ENCODE results near the gene CCIN. TPM values are rescaled to one million over a fixed set of nuclear protein-coding genes. Genes with fewer than 3 reads are reported as not detected.

The CCIN gene
- total RNA-seq, 1 experiment from 2014 or later, result 0.13 TPM

GRCh38 chr9:36165826-36166167 lies 3.4 kb upstream of the CCIN start:
- DNase-seq (ENCODE audit: low read depth, low spot score), result no peak
- intact Hi-C loops (cut with micrococcal nuclease; ENCODE audit: unreplicated experiment), result loop anchor here (1.0 kb wide), 1 partner anchor 62 kb away; no protein-coding TSS in a partner anchor
- CTCF ChIA-PET, result interaction anchor here (1.2 to 4.8 kb wide), 8 partner anchors 17 to 163 kb away, joined by 4 to 37 read pairs (median 10); partner anchors contain the start of gene CLTA
- Histone ChIP-seq H3K4me1 (ENCODE audit: control insufficient read depth, insufficient read depth, low read length) (peaks cover 11% of the 10 kb centered on the region; the same call in 1 of the 2 replicates), H3K36me3 (ENCODE audit: control insufficient read depth, insufficient read depth, low read length) (no peaks in the 10 kb centered on the region), H3K4me3 (ENCODE audit: low read depth in 2 of 2, low read length in 2 of 2) (peak overlapping the region in 1 of 2 experiments; percentile 55; a peak in 3 of 4 replicates), H3K27me3 (ENCODE audit: control insufficient read depth, insufficient read depth, low read length) (no peaks in the 10 kb centered on the region), H3K9me3 (ENCODE audit: control insufficient read depth, insufficient read depth, low read depth, low read length) (no peaks in the 10 kb centered on the region), H3K27ac (ENCODE audit: low read length) (no peak overlapping the region)
- TF ChIP-seq POLR2AphosphoS5 (IDR thresholded peaks at IDR 0.05; ENCODE audit: low read depth, low read length) (no peak), TCF7L2 (IDR thresholded peaks at IDR 0.05; ENCODE audit: low read depth, low read length) (no peak)
- POLR2A ChIA-PET, result interaction anchor here (0.6 kb wide), 1 partner anchor 231 kb away, joined by 3 read pairs; no protein-coding TSS in a partner anchor
- BruUV-seq (replicated peaks), result no TSS peak
- peak; percentile 19; the same call in 1 of the 2 replicates for ATAC-seq
- in situ Hi-C loops (cut with HindIII; ENCODE audit: low pct_unique_long_range_greater_than_20kb, low sequenced_read_pairs), result no loop called here

GRCh38 chr9:36166168-36166927 lies 2.8 kb upstream of the CCIN start:
- intact Hi-C loops (cut with micrococcal nuclease; ENCODE audit: unreplicated experiment) (loop anchor here (1.0 kb wide), 1 partner anchor 63 kb away; no protein-coding TSS in a partner anchor), in situ Hi-C loops (cut with HindIII; ENCODE audit: low pct_unique_long_range_greater_than_20kb, low sequenced_read_pairs) (no loop called here)
- Histone ChIP-seq H3K9me3 (ENCODE audit: control insufficient read depth, insufficient read depth, low read depth, low read length) (no peaks in the 10 kb centered on the region), H3K27ac (ENCODE audit: low read length) (no peak overlapping the region), H3K4me1 (ENCODE audit: control insufficient read depth, insufficient read depth, low read length) (peaks cover 11% of the 10 kb centered on the region; the same call in 1 of the 2 replicates), H3K36me3 (ENCODE audit: control insufficient read depth, insufficient read depth, low read length) (no peaks in the 10 kb centered on the region), H3K4me3 (ENCODE audit: low read depth in 2 of 2, low read length in 2 of 2) (peak overlapping the region; percentile 44 to 55), H3K27me3 (ENCODE audit: control insufficient read depth, insufficient read depth, low read length) (no peaks in the 10 kb centered on the region)
- ATAC-seq, result peak; percentile 97
- TF ChIP-seq SIN3A (IDR thresholded peaks at IDR 0.05; ENCODE audit: borderline replicate concordance, insufficient read depth, low read depth, low read length), result peak; percentile 60; the same call in 1 of the 2 replicates
- TF ChIP-seq POLR2AphosphoS5 (IDR thresholded peaks at IDR 0.05; ENCODE audit: low read depth, low read length), result no peak
- ChIA-PET POLR2A (interaction anchor here (0.6 kb wide), 3 partner anchors 24 to 231 kb away, joined by 3 to 6 read pairs (median 3); no protein-coding TSS in a partner anchor), CTCF (interaction anchor here (0.6 to 4.8 kb wide), 13 partner anchors 18 to 603 kb away, joined by 3 to 37 read pairs (median 5); partner anchors contain the start of genes CLTA and GLIPR2)
- peak; percentile 56 for DNase-seq (ENCODE audit: low read depth, low spot score)
- BruUV-seq (replicated peaks), result no TSS peak

- TF ChIP-seq, protein P1, sequence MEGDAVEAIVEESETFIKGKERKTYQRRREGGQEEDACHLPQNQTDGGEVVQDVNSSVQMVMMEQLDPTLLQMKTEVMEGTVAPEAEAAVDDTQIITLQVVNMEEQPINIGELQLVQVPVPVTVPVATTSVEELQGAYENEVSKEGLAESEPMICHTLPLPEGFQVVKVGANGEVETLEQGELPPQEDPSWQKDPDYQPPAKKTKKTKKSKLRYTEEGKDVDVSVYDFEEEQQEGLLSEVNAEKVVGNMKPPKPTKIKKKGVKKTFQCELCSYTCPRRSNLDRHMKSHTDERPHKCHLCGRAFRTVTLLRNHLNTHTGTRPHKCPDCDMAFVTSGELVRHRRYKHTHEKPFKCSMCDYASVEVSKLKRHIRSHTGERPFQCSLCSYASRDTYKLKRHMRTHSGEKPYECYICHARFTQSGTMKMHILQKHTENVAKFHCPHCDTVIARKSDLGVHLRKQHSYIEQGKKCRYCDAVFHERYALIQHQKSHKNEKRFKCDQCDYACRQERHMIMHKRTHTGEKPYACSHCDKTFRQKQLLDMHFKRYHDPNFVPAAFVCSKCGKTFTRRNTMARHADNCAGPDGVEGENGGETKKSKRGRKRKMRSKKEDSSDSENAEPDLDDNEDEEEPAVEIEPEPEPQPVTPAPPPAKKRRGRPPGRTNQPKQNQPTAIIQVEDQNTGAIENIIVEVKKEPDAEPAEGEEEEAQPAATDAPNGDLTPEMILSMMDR (IDR thresholded peaks at IDR 0.05), result no peak
- TF ChIP-seq TCF7L2 (IDR thresholded peaks at IDR 0.05; ENCODE audit: low read depth, low read length) (no peak), REST (IDR thresholded peaks at IDR 0.05; ENCODE audit: insufficient read depth in 1 of 2, low read depth in 2 of 2, low read length in 1 of 2) (no peak), SIN3A (IDR thresholded peaks at IDR 0.05; ENCODE audit: borderline replicate concordance, insufficient read depth, low read depth, low read length) (no peak), POLR2AphosphoS5 (IDR thresholded peaks at IDR 0.05; ENCODE audit: low read depth, low read length) (no peak)
- POLR2A ChIA-PET, result no interaction called here
- in situ Hi-C loops (cut with HindIII; ENCODE audit: low pct_unique_long_range_greater_than_20kb, low sequenced_read_pairs) (no loop called here), intact Hi-C loops (cut with micrococcal nuclease; ENCODE audit: unreplicated experiment) (no loop called here)
- ATAC-seq (no peak), DNase-seq (ENCODE audit: low read depth, low spot score) (no peak)
- no TSS peak for BruUV-seq (replicated peaks)
- CTCF ChIA-PET, result interaction anchor here (0.8 kb wide), 1 partner anchor 67 kb away, joined by 3 read pairs; no protein-coding TSS in a partner anchor
- Histone ChIP-seq H3K36me3 (ENCODE audit: control insufficient read depth, insufficient read depth, low read length) (no peaks in the 10 kb centered on the region), H3K9me3 (ENCODE audit: control insufficient read depth, insufficient read depth, low read depth, low read length) (no peaks in the 10 kb centered on the region), H3K27ac (ENCODE audit: low read length) (no peak overlapping the region), H3K27me3 (ENCODE audit: control insufficient read depth, insufficient read depth, low read length) (no peaks in the 10 kb centered on the region), H3K4me1 (ENCODE audit: control insufficient read depth, insufficient read depth, low read length) (peaks cover 3% of the 10 kb centered on the region; the same call in 1 of the 2 replicates), H3K4me3 (ENCODE audit: low read depth in 2 of 2, low read length in 2 of 2) (no peak overlapping the region)
Measured at GRCh38 chr9:36169708-36170107, 520 bp downstream of the CCIN start.

All from Panc1 (cell line).